Activated CD4-positive, alpha-beta T cell treated with anti-CD3 and anti-CD28 coated beads, Interleukin-2, amount 50 U/mL, for 4 hours (primary cell): ENCODE measurements around the gene GARNL3.

ENCODE experiments used
- DNase-seq, 2 experiments: peaks; one replicate each; pipeline ENCODE4 v3.0.0-alpha.2; 2020

The GARNL3 gene

GRCh38 chr9:127233989-127234388, 30.6 kb upstream of the GARNL3 start:
- no peak for DNase-seq

GRCh38 chr9:127237801-127238200, 26.8 kb upstream of the GARNL3 start:
- DNase-seq: no peak

GRCh38 chr9:127241354-127241753, 23.2 kb upstream of the GARNL3 start:
- no peak for DNase-seq

GRCh38 chr9:127244609-127245601, 19.7 kb upstream of the GARNL3 start:
- peak; percentile 93 to 94 for DNase-seq

GRCh38 chr9:127245637-127246164, 18.9 kb upstream of the GARNL3 start:
- no peak for DNase-seq

- DNase-seq: no peak
These were observed 16.3 kb upstream of the GARNL3 start for GRCh38 chr9:127248241-127248640.

- DNase-seq: no peak
These were observed 14.7 kb upstream of the GARNL3 start for GRCh38 chr9:127249877-127250276.

GRCh38 chr9:127250896-127251391, 13.6 kb upstream of the GARNL3 start:
- DNase-seq: no peak

- DNase-seq: no peak
These were observed 11.9 kb upstream of the GARNL3 start for GRCh38 chr9:127252410-127253318.

- no peak for DNase-seq
These were observed 11.1 kb upstream of the GARNL3 start for GRCh38 chr9:127253446-127253845.

- no peak for DNase-seq
These were observed 8.9 kb upstream of the GARNL3 start for GRCh38 chr9:127255692-127256091.

- no peak for DNase-seq
These were observed 8.2 kb upstream of the GARNL3 start for GRCh38 chr9:127256324-127256723.

GRCh38 chr9:127258606-127259471, 5.7 kb upstream of the GARNL3 start:
- no peak for DNase-seq

- DNase-seq: no peak
These were observed 2.0 kb upstream of the GARNL3 start for GRCh38 chr9:127262602-127263001.

GRCh38 chr9:127263237-127263636, 1.3 kb upstream of the GARNL3 start:
- no peak for DNase-seq

- no peak for DNase-seq
These were observed 910 bp upstream of the GARNL3 start for GRCh38 chr9:127263664-127264063.

- no peak for DNase-seq
These were observed 3.4 kb downstream of the GARNL3 start for GRCh38 chr9:127267793-127268525.

- DNase-seq: no peak
These were observed 4.9 kb downstream of the GARNL3 start for GRCh38 chr9:127269449-127269848.

GRCh38 chr9:127273326-127273725, 8.8 kb downstream of the GARNL3 start:
- DNase-seq: no peak

GRCh38 chr9:127277099-127277498, 12.5 kb downstream of the GARNL3 start:
- DNase-seq: no peak

GRCh38 chr9:127277770-127278169, 13.2 kb downstream of the GARNL3 start:
- no peak for DNase-seq
